ENCODE results near the gene SLC12A4.
"Not testable (repeated sequence)": the region's sequence is repeated elsewhere in the genome, so short reads cannot be mapped to it uniquely, and the experiment has no call there.

GRCh38 chr16:67915496-67915769, 53.0 kb downstream of the SLC12A4 start:
- not testable (repeated sequence) for TF ChIP-seq POLR2A, CTCF, EP300 (IDR thresholded peaks at IDR 0.05)

All from tibial nerve (tissue), 4 donors.